Measurements from ENCODE around the gene SHLD2. TPM values are rescaled to one million over a fixed set of nuclear protein-coding genes. Genes with fewer than 3 reads are reported as not detected.
A peak's percentile ranks its signal among the peaks of the same experiment; 100 is the strongest.
"Not testable (repeated sequence)": the region's sequence is repeated elsewhere in the genome, so short reads cannot be mapped to it uniquely, and the experiment has no call there.

The SHLD2 gene
- total and polyA plus RNA-seq, 2 of the 4 experiments (the other 2 are of a cell fraction): 10.6 to 19.9 TPM

- H4K8ac ChIP-seq (ENCODE audit: low read depth in 2 of 2, low read length in 2 of 2); H3K14ac ChIP-seq (replicated peaks; ENCODE audit: low read depth, low read length); BruUV-seq (replicated peaks); H4K20me1 ChIP-seq (ENCODE audit: insufficient read depth, low read length); H3K4me1 ChIP-seq (ENCODE audit: control insufficient read depth, insufficient read depth, low read length); H2BK5ac ChIP-seq (ENCODE audit: low read depth, low read length, poor library complexity, severe bottlenecking); H3K4ac ChIP-seq (ENCODE audit: low read depth, low read length); dilution Hi-C loops (cut with HindIII; ENCODE audit: low sequenced_read_pairs, unreplicated experiment); H3K27me3 ChIP-seq (ENCODE audit: control insufficient read depth, insufficient read depth, low read length); H3K4me3 ChIP-seq (ENCODE audit: insufficient read depth, low read depth, low read length); H3K36me3 ChIP-seq (ENCODE audit: control insufficient read depth, insufficient read depth, low read length); H3K56ac ChIP-seq (ENCODE audit: extremely low read depth, insufficient read depth, low read length); POLR2A ChIA-PET (ENCODE audit: unreplicated experiment); H3K18ac ChIP-seq (ENCODE audit: low read depth, low read length); H2AK9ac ChIP-seq (replicated peaks; ENCODE audit: low read depth, low read length, poor library complexity); CTCF ChIA-PET; intact Hi-C loops (cut with micrococcal nuclease); H2BK120ac ChIP-seq (ENCODE audit: low read depth, low read length); H3K4me2 ChIP-seq (ENCODE audit: low read depth, low read length); H3K9ac ChIP-seq (ENCODE audit: low read depth, low read length); H3K27ac ChIP-seq (ENCODE audit: insufficient read depth, low read length); DNase-seq; H4K91ac ChIP-seq (ENCODE audit: insufficient read depth, low read depth, low read length); ATAC-seq (ENCODE audit: low read depth); H3K79me1 ChIP-seq (ENCODE audit: low read depth in 1 of 2, low read length in 2 of 2); H3K9me1 ChIP-seq (ENCODE audit: insufficient read depth, low read length); H4K5ac ChIP-seq (ENCODE audit: low read depth, low read length); H2AFZ ChIP-seq (replicated peaks; ENCODE audit: low read length, poor library complexity); in situ Hi-C loops (cut with MboI; ENCODE audit: low sequenced_read_pairs); H2AK5ac ChIP-seq (ENCODE audit: low read depth, low read length); H2BK20ac ChIP-seq (ENCODE audit: low read depth, low read length); H3K23ac ChIP-seq (ENCODE audit: low read depth, low read length); H2BK15ac ChIP-seq (ENCODE audit: low read depth, low read length); H3K9me3 ChIP-seq (ENCODE audit: control insufficient read depth, insufficient read depth, low read length): not testable (repeated sequence)
- no CpG with 5 or more reads among the region's 3 CpGs for WGBS, 2 experiments (ENCODE audit: extremely low coverage in 2 of 2, insufficient read length in 1 of 2)
Measured at GRCh38 chr10:87151516-87151915, 56.5 kb downstream of the SHLD2 start.

- not testable (repeated sequence) for BruUV-seq (replicated peaks); H3K4me3 ChIP-seq (ENCODE audit: insufficient read depth, low read depth, low read length); H3K9ac ChIP-seq (ENCODE audit: low read depth, low read length)
Measured at GRCh38 chr10:87156841-87157240, 61.8 kb downstream of the SHLD2 start.

More at GRCh38 chr10:87156841-87157240, 61.8 kb downstream of the SHLD2 start:
- H3K9me1 ChIP-seq (ENCODE audit: insufficient read depth, low read length); H3K79me1 ChIP-seq (ENCODE audit: low read depth in 1 of 2, low read length in 2 of 2); H4K8ac ChIP-seq (ENCODE audit: low read depth in 2 of 2, low read length in 2 of 2); H4K5ac ChIP-seq (ENCODE audit: low read depth, low read length); dilution Hi-C loops (cut with HindIII; ENCODE audit: low sequenced_read_pairs, unreplicated experiment); CTCF ChIA-PET; H3K14ac ChIP-seq (replicated peaks; ENCODE audit: low read depth, low read length); H3K36me3 ChIP-seq (ENCODE audit: control insufficient read depth, insufficient read depth, low read length); POLR2A ChIA-PET (ENCODE audit: unreplicated experiment); H2BK5ac ChIP-seq (ENCODE audit: low read depth, low read length, poor library complexity, severe bottlenecking); H4K20me1 ChIP-seq (ENCODE audit: insufficient read depth, low read length); intact Hi-C loops (cut with micrococcal nuclease); H3K4me1 ChIP-seq (ENCODE audit: control insufficient read depth, insufficient read depth, low read length); H3K27ac ChIP-seq (ENCODE audit: insufficient read depth, low read length); H3K9me3 ChIP-seq (ENCODE audit: control insufficient read depth, insufficient read depth, low read length); H3K18ac ChIP-seq (ENCODE audit: low read depth, low read length); H2AFZ ChIP-seq (replicated peaks; ENCODE audit: low read length, poor library complexity); H2BK15ac ChIP-seq (ENCODE audit: low read depth, low read length); H2BK120ac ChIP-seq (ENCODE audit: low read depth, low read length); in situ Hi-C loops (cut with MboI; ENCODE audit: low sequenced_read_pairs); DNase-seq; H3K4ac ChIP-seq (ENCODE audit: low read depth, low read length); H3K23ac ChIP-seq (ENCODE audit: low read depth, low read length); H3K56ac ChIP-seq (ENCODE audit: extremely low read depth, insufficient read depth, low read length); H2AK9ac ChIP-seq (replicated peaks; ENCODE audit: low read depth, low read length, poor library complexity); ATAC-seq (ENCODE audit: low read depth); H3K4me2 ChIP-seq (ENCODE audit: low read depth, low read length); H3K27me3 ChIP-seq (ENCODE audit: control insufficient read depth, insufficient read depth, low read length); H2BK20ac ChIP-seq (ENCODE audit: low read depth, low read length): not testable (repeated sequence)
- Histone ChIP-seq H4K91ac (ENCODE audit: insufficient read depth, low read depth, low read length) (peak overlapping the region; percentile 15; the same call in 1 of the 2 replicates), H2AK5ac (ENCODE audit: low read depth, low read length) (peak overlapping the region; percentile 20)
- 100% methylated on average over 2 of the region's 4 CpGs; no CpG with 5 or more reads in 1 of the 2 experiments for WGBS, 2 experiments (ENCODE audit: extremely low coverage in 2 of 2, insufficient read length in 1 of 2)
